Stimulated activated CD4-positive, alpha-beta T cell treated with anti-CD3 and anti-CD28 coated beads, Interleukin-12 subunit alpha, Interleukin-12 subunit beta, amount 100 ng/mL, for 4 hours (primary cell): ENCODE data around the gene OSTM1.
A peak's percentile ranks its signal among the peaks of the same experiment; 100 is the strongest.

Source experiments
- DNase-seq: peaks from one replicate; pipeline ENCODE4 v3.0.0-alpha.2; 2020

Gene OSTM1, protein sequence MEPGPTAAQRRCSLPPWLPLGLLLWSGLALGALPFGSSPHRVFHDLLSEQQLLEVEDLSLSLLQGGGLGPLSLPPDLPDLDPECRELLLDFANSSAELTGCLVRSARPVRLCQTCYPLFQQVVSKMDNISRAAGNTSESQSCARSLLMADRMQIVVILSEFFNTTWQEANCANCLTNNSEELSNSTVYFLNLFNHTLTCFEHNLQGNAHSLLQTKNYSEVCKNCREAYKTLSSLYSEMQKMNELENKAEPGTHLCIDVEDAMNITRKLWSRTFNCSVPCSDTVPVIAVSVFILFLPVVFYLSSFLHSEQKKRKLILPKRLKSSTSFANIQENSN

DNA sequence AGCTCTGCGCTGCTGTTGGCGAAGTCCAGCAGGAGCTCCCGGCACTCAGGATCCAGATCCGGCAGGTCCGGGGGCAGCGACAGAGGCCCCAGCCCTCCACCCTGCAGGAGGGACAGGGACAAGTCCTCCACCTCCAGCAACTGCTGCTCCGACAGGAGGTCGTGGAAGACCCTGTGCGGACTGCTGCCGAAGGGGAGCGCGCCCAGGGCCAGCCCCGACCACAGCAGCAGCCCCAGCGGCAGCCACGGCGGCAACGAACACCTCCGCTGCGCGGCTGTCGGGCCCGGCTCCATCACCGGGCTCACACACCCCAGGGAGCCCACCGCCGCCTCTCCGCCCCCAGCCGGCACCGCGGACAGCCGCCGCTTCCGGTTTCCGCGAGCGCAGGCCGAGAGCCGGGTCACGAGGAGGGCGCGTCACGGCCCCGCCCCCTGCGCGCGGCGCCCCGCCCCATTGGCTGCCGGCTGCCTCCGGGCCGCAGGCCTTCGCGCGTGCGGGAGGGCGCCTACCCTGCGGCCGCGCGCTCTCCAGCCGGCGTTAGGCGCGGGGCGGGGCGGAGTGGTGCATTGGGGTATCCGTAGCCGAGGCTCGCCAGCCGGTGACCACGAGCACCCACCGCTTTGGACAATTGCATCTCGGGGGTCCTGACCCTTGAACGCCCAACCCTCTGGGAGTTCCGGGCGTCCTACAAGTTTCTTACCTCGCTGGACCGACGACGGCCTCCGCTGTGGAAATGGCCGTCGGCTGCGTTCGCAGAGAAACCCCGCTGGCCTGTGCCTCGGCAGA lies at the start of gene OSTM1:
TSS of gene OSTM1 (minus strand) at position 383 of the 786 bp plus-strand sequence. CDS start at position 293, 90 bp downstream.
- DNase-seq = peak; percentile 96

DNA sequence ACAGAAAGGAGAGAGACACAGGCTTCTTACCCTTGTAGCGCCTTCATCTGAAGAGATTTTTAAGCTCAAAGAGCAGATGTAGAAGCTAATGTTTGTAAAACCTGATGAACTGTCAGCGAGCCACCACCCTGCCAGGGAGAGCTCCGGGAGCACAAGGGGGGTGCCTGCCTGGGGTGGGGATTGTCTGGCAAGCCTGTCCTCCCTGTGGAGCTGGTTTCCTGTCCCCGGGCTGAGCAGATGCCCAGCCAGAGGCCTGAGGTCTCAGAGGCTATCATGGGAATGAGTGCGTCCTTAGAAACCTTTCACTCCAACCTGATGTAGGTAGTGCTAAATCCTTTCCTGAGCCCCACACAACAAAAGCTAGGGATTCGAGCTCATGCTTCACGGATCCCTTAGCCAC lies 49.4 kb upstream of the OSTM1 start:
- no peak for DNase-seq

DNA sequence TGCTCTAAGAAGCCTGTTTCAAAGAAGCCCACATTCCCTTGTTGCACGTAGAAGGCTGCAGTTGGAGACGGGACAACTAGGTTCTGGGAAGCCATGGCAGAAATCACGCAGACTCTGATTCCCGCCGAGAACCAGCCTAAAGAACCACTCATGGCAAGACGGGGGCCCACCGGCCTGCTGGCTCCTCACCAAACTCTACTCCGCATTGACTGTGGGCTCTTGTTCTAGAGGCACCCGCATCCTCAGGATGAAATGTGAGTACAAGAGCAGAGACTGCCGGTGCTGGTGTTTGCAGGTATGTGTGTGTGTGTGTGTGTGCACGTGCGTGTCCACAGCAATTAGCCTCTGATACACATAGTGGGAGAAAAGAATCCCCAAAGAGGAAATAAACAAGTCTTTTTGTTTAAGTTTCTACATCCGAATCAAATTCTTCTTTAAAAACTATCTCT lies 49.0 kb upstream of the OSTM1 start:
- no peak for DNase-seq

DNA sequence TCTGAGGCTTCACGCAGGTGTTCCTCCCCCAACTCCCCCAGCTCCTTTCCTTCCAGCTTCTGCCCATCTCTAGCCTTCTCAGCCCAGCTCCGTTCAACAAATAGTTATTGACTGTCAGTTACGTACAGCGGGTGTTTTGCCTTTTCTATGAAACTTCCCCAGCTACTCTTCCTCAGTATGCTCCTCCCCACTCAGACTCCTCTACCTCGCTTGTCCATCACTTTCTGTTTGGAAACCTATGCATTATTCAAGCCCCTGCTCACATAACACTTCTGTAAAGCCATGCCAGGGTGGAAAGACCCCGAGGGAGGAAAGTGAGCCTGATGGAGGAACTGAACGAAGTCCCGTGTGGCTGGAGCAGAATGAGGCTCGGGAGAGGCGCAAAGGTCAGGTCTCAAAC lies 47.1 kb upstream of the OSTM1 start:
- no peak for DNase-seq

DNA sequence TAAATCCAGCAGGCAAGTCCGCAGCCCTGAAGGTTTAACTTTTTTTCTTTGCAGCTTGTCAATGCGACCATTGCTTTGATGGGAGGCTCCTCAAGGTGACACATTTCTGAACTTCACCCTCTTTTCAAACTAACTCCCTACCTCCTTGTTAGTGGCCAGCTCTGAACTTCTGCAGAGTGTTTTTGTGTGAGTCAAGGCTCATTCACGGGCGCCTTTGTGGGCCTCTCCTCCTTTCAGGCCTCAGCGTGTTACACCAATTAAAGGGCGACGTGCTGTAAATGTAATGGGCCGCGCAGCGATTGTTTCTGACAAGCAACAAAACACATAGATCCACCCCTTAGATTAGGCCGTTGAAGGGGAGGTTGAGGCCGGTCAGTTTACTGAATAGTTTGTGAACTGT lies 45.8 kb upstream of the OSTM1 start:
- DNase-seq = no peak

DNA sequence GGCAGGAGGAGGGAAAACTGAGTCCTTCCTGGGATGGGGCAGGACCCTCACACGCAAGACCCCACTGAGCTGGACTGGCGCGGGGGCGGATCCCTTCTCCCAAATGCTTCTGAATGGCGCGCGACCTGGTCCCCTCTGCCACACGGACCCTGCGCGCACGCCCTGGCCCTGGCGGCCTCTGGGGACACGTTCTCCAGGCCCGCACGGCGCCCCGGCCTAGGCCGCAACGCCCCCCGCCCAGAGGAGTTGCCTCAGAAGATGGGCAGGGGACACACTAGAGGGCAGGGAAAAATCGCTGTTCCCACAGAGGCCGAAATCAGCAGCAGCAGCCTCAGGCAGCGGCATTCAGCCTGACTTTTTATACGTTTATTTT lies 45.2 kb upstream of the OSTM1 start:
- DNase-seq = no peak

DNA sequence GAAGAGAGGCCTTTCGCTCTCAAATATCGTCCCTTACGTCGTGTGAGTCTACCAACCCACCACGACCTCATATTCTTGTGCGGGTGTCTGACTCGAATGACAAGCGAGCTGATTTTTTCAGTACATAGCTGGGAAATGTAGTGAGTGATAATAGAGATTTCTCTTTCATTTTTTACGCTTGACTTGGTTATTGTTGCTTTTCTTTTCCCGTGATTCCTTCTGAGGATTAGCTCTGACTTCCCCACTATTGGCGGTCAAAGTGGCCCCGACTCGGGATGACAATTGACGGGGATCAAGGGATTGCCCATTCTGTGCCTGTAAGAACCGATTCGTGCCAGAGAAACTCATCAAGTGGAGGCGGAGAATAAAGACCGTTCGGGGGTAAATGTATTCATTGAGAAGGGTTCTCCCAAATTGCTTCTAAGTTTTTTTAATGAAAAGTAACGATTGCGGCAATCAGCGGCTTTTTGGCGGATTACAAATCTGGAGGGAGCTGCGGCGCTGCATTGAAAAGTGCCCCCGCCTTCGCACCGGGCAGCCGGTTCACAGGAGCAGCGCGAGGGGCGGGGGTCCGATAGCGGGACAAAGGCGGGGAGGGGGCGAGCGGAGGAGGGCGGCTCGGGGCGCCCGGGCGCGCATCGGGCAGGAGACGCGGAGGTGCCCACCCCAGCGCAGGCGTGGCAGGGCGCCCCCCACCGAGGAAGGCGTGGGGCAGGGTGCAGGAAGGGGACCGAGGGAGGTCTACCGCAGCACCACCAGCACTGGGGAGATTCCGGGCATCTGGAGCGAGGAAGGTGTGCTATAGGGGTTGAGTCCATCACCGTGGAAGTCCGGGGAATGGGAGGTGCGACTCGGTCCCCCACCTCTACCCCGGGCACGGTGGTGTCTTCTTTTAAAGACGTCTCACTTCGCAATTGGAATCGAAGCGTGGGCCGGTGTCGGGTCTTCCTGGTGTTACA lies 44.5 kb upstream of the OSTM1 start:
- DNase-seq = no peak

DNA sequence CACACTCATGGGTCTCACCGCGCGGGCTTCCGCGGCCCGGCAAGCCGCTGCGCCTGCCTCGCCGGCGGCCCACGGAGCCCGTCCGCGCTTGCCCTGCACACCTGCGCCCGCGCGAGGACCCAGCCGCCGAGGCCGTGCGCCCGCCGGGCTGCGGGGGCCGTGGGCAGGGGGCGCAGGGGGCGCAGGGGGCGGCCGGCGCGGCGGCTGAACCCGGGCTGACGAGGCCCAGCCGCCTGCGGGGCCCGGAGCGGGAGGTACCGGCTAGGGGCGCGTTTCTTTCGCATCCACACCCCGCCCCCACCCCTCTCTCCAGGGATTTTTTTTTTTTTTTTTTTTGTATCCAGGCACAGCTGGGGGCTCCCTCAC lies 43.8 kb upstream of the OSTM1 start:
- no peak for DNase-seq

DNA sequence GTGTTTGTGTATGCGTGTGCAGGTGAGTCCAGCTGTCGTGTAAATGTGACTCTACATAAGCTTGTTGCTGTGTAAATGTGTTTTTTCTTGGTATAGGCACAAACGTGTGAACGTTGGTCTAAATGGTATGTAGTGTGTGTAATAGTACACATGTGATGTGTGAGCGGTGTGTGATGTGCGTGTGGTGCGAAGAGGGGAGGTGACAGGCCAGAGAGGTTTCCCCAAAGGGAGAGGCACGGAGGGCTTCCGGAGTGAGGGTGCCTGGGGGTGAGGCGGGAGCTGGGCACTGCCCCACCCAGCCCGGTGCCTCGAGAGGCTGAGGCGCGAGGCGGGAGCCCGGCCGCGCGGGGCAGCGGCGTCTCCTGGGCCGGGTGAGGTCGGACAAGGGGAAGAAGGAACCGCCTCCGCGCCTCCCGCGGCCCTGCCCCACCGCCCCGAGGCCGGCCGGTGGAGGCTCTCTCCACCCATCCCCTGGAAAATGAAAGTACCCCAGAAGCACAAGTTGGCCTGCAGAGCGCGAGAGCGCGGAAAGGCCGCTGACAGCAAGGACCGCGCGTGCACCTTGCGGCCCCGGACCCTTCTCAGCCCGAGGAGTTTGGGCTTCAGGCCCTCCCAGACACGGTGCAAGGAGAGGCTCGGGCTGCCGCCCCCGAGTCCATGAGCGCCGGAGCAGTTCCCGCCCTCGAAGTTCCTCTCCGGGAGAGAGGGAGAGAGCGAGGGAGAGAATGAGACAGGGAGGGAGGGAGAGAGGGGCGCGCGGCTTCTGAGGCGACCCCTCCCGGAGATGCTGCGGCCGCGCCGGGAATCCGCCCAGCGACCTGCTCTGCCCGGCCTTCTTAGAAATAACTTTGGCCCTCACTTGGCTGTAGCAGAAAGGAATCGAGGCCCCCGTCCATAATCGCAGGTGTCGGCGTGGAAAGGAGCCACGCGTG lies 43.2 kb upstream of the OSTM1 start:
- DNase-seq = no peak

DNA sequence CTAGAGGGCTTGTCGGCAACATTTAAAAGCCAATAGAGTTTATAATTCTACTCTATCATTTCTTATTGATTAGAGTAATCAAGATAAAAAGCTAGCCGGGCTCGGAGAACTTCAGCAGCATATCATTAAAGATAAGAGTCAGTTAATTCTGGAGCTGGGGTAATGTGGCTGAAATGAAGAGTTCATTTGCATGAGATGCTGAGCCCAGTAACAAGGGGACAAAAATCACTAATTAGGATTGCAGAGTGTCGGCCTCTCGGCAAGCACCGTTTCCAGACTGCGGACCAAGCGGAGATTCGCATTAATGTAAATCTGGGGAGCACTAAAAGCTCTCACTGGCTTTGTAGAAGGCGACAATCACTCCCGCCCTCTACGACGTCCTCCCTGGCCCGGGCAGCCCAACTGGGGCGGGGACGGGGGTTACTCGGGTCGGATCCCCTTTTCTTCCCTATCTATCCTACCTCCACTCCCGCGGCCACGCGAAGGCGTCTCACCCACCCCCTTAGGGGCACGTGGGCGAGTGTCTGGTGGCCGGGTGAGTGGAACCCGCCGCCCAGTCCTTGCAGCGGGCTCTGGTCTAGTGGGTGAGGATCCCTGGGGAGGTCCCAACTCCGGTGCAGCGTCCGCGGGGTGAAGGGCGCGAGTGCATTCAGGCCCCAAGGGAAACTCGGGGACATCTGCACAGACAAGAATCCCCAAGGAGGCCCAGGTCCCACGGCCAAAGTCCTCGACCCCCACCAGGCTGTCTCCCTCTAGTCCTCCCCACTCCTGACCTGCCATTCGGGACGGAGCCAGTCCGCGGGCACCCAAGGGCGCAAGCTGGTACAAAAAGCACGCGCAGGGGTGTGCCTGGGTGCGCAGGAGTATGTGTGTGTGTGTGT lies 42.2 kb upstream of the OSTM1 start:
- no peak for DNase-seq

DNA sequence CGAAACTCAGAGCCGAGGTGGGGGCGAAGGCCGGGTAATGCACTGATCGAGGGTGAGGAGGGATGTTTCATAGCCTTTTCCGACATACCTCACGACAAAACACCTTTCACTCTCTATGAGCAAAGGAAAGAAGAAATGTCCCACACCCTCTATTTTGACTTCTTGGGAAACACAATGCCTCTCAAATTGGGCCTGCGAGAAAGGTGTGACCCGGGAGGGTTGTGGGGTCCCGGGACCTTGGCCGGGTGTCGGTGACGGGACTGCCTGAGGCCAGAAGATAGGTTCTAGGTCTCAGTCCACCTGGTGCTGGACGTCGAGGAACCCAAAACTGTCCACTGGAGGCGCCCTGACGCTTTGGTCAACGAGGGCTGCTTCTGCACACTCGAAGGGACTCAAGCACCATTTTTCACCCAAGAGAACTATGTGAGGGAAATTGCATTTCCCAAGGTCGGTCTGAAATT lies 41.1 kb upstream of the OSTM1 start:
- DNase-seq = no peak

DNA sequence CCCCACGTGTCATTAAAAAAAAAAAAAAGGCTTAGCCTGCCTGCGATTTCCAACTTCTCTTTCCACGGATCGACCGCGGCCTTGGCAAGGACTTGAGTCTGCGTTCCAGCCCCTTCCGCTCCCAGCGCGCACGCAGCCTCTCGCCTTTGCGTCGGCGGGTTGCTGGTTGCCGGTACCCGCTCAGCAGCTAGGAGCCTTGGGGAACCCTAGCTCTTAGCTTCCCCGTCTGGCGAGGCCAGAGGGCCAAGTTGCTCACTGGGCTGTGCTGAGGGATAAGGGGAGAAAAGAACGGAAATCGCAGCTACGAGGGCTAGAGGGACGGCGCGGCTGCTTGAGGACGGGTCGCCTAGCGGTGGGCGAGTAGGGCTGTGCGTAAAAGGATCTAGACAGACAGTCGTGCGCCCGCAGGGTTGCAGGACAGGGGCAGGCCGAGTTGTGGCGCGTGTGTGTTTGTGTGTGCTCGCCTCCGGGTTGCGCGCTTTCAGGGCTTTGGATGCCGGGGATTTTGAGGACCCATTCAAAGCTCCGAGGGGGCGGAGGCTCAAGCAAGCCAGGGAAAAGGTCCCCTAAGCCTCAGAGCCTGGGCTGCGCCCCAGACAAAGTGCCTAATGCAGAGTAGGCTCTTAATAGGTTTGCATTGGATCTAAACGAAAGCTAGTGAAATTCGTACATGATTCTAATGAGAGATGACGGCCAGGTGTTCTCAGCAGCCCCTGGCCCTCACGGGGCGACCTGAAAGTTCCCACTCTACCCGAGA lies 40.5 kb upstream of the OSTM1 start:
- no peak for DNase-seq

DNA sequence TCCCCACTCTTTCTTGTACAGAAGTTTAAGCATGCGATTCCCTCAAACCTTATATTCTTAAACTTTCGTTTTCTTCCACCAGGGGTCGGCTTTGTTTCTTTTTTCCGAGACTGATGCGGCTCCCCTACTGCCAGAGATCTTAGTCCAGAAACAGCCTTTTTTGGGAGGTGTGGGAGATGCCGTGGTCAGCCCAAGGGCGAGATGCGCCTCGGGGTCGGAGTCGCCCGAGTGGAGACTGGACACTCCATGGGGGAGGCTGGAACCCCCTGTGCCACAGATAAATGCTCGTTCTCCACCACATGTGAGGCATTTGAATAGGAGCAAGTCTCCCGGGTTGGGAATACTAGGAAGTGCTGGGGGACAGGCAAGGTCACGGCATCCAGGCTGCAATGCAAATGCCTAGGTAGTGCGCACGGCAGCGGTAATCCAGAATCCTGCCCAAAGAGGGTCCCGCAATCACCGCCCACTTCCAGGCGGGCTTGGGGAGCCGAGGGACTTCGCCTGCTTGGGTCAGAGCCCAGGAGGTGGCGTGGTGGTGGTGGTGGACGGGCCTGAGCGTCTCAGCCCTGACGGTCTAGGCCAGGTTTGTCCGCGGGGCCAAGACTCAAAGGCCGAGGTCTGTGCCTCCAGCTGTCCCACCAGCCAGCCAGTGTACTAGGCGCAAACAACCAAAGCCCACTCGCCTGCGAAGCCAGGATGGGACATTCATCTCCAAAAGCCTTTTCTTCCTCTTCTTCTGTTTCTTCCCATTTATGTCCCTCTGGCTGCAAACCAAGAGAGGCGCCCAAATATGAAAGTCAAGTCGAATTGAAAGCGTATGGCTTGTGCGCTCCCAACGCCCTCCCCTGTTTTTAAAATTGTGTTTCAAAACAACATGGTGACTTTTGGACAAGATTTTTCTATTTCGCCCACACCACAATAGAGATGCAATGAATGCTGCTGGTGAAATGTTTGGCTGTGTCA lies 39.3 kb upstream of the OSTM1 start:
- no peak for DNase-seq

DNA sequence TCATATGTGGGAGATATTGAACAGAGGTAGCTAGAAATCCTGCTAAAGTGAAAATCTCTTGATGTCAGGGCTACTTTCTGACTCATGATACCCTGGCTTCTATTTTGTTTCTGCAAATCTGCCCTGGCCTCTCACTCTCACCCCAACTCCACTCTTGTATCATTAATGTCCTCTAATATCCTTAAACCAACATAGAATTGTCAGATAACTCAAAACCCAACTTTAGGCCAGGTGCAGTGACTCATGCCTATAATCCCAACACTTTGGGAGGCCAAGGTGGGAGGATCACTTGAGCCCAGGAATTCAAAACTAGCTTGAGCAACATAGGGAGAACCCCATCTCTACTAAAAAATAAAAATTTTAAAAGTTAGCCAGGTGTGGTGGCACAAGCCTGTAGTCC lies 33.8 kb upstream of the OSTM1 start:
- DNase-seq = no peak

DNA sequence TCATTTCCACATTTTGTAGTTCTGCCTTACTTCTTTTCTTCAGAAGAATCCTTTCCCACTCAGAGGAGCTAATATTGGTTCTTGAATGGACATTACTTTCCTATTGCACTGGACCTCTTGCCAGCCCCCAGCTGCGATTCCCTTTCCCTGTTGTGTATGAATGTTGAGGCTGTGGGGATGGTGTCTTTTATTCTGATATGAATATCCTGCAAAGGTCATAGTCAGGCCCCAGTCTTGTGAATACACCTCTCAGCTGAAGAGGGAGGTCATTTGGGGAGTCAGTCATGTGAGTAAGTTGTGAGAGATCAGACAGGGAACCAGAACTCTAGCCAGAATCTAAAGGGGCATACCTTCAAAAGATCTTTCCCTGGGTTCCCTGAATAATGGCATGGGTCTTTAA lies 32.6 kb upstream of the OSTM1 start:
- no peak for DNase-seq

DNA sequence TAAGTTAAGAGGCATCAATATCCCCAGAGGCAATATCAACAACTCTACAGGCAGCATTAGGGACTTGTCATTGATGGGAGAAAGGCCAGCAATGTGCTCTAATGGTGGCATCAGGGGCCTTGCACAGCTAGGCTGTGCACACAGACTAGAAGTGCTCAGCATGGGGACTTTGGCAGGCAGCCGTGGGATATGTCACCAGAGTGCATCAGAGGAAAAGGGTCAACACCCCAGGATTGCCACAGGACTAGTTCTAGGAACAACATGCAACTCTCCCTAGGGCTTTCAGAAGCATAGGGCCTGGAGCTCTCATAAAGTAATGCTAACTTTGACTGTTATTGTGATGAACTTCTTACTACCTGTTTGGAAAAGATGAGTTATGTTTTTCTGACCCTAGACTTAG lies 32.2 kb upstream of the OSTM1 start:
- DNase-seq = no peak

DNA sequence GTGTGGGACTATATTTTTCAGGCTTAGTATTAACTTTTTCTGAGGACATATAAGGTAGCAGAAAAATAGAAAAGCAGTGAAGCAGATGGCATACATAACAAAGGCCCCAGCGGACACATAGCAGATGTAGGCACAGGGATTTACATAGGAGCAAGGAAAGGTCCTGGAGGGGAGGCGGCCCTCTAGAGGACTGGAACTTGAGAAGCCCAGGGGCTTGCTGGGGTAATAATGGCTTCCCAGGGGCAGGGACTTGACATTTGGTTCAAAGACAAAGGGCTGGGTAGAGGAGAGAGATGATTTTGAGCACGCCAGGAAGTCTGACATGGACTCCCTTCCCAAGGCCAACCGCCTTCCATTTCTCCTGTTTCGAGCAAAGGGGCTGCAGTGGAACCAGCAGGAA lies 31.7 kb upstream of the OSTM1 start:
- DNase-seq = no peak

DNA sequence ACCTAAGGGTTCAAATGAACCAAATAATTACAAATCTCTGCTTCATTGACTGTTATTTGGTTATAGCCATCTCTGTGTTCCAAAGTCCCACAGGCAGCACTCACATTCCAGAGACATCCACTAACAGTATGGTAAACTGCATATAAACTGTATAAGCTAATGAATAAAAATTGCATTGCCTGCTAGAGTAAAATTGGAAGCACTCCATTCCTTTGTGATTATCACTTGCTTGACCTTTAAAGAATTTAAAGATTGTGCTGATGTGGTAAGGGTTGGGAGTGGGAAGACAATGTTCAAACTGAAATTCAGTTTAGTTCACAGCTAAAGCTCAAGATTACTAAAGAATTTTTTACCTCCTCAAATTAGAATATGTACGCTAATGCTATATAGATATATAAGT lies 31.0 kb upstream of the OSTM1 start:
- DNase-seq = no peak

DNA sequence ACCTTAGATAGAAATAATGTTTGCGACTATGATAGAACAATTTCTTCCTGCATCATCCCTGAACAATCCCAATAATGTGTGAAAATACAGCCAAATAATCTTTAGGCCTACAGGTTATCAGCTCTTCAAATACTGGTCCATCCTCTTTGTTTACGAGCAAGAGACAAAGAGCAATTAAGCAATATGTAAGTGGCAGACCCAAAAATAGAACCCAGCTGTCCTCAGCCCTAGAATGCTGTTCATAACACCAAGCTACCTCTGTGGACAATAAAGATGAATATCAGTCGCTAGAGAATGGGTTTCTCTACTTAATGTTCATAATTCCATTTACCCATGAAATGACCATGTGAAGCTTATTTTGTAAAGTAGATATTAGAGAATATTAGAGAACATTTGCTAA lies 28.4 kb upstream of the OSTM1 start:
- no peak for DNase-seq
